HCT116 (cell line): ENCODE measurements around the gene SERPINB6. TPM values are rescaled to one million over a fixed set of nuclear protein-coding genes. Genes with fewer than 3 reads are reported as not detected.

ENCODE experiments used
- ATAC-seq: fragments of 200-7000 bp; cut with Tn5 transposase; 2 replicates; pipeline ENCODE4 v1.9.1; 2020; ENCODE audit warnings: mild to moderate bottlenecking, moderate library complexity
- BruUV-seq: library from RNA; stranded (reverse); fragments of 400-500 nt; replicated peaks from 2 replicates; lab custom pipeline; 2021; lab: Mats Ljungman, UMichigan
- CTCF ChIA-PET: fragments of 300-600 bp; sonication (Branson Sonifier 250); formaldehyde crosslinking; loops from one replicate; lab custom pipeline; 2021; ENCODE audit warnings: antibody characterized with exemption; lab: Charles Lee
- POLR2A ChIA-PET: fragments of 300-600, 350-600 bp; sonication (Branson Sonifier 250); formaldehyde crosslinking; loops from one replicate; lab custom pipeline; 2021; ENCODE audit warnings: antibody characterized with exemption; lab: Charles Lee
- RAD21 ChIA-PET, 2 experiments: fragments of 300-600 bp; sonication (Branson Sonifier 250); formaldehyde crosslinking; loops; one replicate each; lab custom pipeline; 2023; ENCODE audit warnings: low total read pairs in 2 of 2; ENCODE audit not compliant: uncharacterized antibody in 2 of 2, unreplicated experiment in 2 of 2, low non-redundant PET in 1 of 2; lab: Charles Lee
- DNase-seq: peaks from one replicate; pipeline ENCODE4 v3.0.0-alpha.2; 2010; ENCODE audit warnings: low read depth, low spot score
- H2AFZ ChIP-seq: fragments of 200-600 bp; shearing (Covaris generic), sonication (generic); 2 replicates; pipeline ENCODE4 v1.6.1; 2017; ENCODE audit warnings: low read depth, mixed run types, mixed read lengths, antibody characterized with exemption, low read length; ENCODE audit not compliant: poor library complexity, severe bottlenecking
- H3K27ac ChIP-seq: 2 replicates; pipeline ENCODE4 v1.5.1; 2012; ENCODE audit warnings: low read depth, low read length
- H3K27me3 ChIP-seq: fragments of 200-600 bp; sonication (generic); 2 replicates; pipeline ENCODE4 v1.6.1; 2016; ENCODE audit warnings: mixed run types, low read length, mixed read lengths; ENCODE audit not compliant: insufficient read depth
- H3K36me3 ChIP-seq, 2 experiments: fragments of 200-500 bp in 1 of 2; fragments of 200-600 bp in 1 of 2; sonication (Bioruptor generic) in 1 of 2; sonication (generic) in 1 of 2; 2 replicates each; pipeline versions ENCODE4 v1.5.1 to v1.6.1; 2014 to 2016; ENCODE audit warnings: low read length in 2 of 2, inconsistent platforms in 1 of 2, mixed read lengths in 1 of 2, mixed run types in 1 of 2; ENCODE audit not compliant: insufficient read depth in 2 of 2, control insufficient read depth in 1 of 2
- H3K4me1 ChIP-seq, 2 experiments: fragments of 200-600 bp in 1 of 2; sonication (generic) in 1 of 2; 2 replicates each; pipeline versions ENCODE4 v1.5.1 to v1.6.1; 2012 to 2017; ENCODE audit warnings: low read length in 2 of 2, inconsistent platforms in 1 of 2, mild to moderate bottlenecking in 1 of 2, mixed read lengths in 1 of 2, mixed run types in 1 of 2, moderate library complexity in 1 of 2; ENCODE audit not compliant: insufficient read depth in 2 of 2, control insufficient read depth in 1 of 2
- H3K4me2 ChIP-seq: fragments of 200-600 bp; sonication (generic); 2 replicates; pipeline ENCODE4 v1.6.1; 2017; ENCODE audit warnings: mixed run types, low read length, mixed read lengths
- H3K4me3 ChIP-seq, 2 experiments: fragments of 200-600 bp in 1 of 2; sonication (generic) in 1 of 2; replicated peaks in 1 of 2; 2 replicates each; pipeline ENCODE4 v1.5.1; 2011 to 2016; ENCODE audit warnings: low read length in 2 of 2, control low read depth in 1 of 2, low read depth in 1 of 2, mild to moderate bottlenecking in 1 of 2, mixed read lengths in 1 of 2, mixed run types in 1 of 2
- H3K79me2 ChIP-seq: fragments of 200-600 bp; sonication (generic); 2 replicates; pipeline ENCODE4 v1.6.1; 2017; ENCODE audit warnings: mild to moderate bottlenecking, mixed run types, low read length, moderate library complexity, mixed read lengths; ENCODE audit not compliant: insufficient read depth
- H3K9ac ChIP-seq: fragments of 200-600 bp; sonication (generic); 2 replicates; pipeline ENCODE4 v1.6.1; 2016; ENCODE audit warnings: low read length, mixed read lengths
- H3K9me2 ChIP-seq: fragments of 200-600 bp; sonication (generic), shearing (Covaris generic); 2 replicates; pipeline ENCODE4 v1.6.1; 2017; ENCODE audit warnings: mixed run types, mild to moderate bottlenecking, moderate library complexity; ENCODE audit not compliant: insufficient read depth
- H3K9me3 ChIP-seq, 2 experiments: fragments of 200-500 bp in 1 of 2; fragments of 200-600 bp in 1 of 2; sonication (Bioruptor generic) in 1 of 2; sonication (generic) in 1 of 2; 2 replicates each; pipeline ENCODE4 v1.6.1; 2014 to 2017; ENCODE audit warnings: low read length in 2 of 2, mixed read lengths in 2 of 2, inconsistent platforms in 1 of 2, low read depth in 1 of 2, mild to moderate bottlenecking in 1 of 2, mixed run types in 1 of 2, moderate library complexity in 1 of 2; ENCODE audit not compliant: control insufficient read depth in 1 of 2, insufficient read depth in 1 of 2
- H4K20me1 ChIP-seq: fragments of 200-600 bp; sonication (generic), shearing (Covaris generic); 2 replicates; pipeline ENCODE4 v1.6.1; 2017; ENCODE audit warnings: mixed run types, mild to moderate bottlenecking, moderate library complexity; ENCODE audit not compliant: insufficient read depth
- CBX3 ChIP-seq: IDR thresholded peaks from 2 replicates; pipeline ENCODE4 v1.6.1; 2012; ENCODE audit warnings: low read depth
- CEBPB ChIP-seq: IDR thresholded peaks from 2 replicates; pipeline ENCODE4 v1.6.1; 2012; ENCODE audit warnings: low read depth
- EGR1 ChIP-seq: IDR thresholded peaks from 2 replicates; pipeline ENCODE4 v1.6.1; 2012; ENCODE audit warnings: low read depth
- EZH2 ChIP-seq: fragments of 200-600 bp; sonication (generic); IDR thresholded peaks from 2 replicates; pipeline ENCODE4 v1.6.1; 2017; ENCODE audit warnings: antibody characterized with exemption, mixed run types
- FOSL1 ChIP-seq: IDR thresholded peaks from 2 replicates; pipeline ENCODE4 v1.6.1; 2012; ENCODE audit warnings: low read depth
- JUND ChIP-seq: IDR thresholded peaks from 2 replicates; pipeline ENCODE4 v1.6.1; 2012
- POLR2A ChIP-seq: IDR thresholded peaks from 2 replicates; pipeline ENCODE4 v1.7.0; 2011; ENCODE audit warnings: borderline replicate concordance; ENCODE audit not compliant: insufficient read depth, insufficient read length; ENCODE audit errors: extremely low read depth
- RAD21 ChIP-seq: IDR thresholded peaks from 2 replicates; pipeline ENCODE4 v1.6.1; 2012; ENCODE audit warnings: low read depth, mild to moderate bottlenecking
- SIN3A ChIP-seq: IDR thresholded peaks from 2 replicates; pipeline ENCODE4 v1.6.1; 2012; ENCODE audit warnings: low read depth
- SP1 ChIP-seq: IDR thresholded peaks from 2 replicates; pipeline ENCODE4 v1.6.1; 2012; ENCODE audit warnings: low read depth
- SRF ChIP-seq: IDR thresholded peaks from 2 replicates; pipeline ENCODE4 v1.6.1; 2012; ENCODE audit warnings: low read depth
- TCF7L2 ChIP-seq: IDR thresholded peaks from 2 replicates; pipeline ENCODE4 v1.7.0; 2011; ENCODE audit warnings: borderline replicate concordance, inconsistent platforms; ENCODE audit not compliant: insufficient read depth, insufficient read length; ENCODE audit errors: extremely low read depth
- YY1 ChIP-seq: IDR thresholded peaks from 2 replicates; pipeline ENCODE4 v1.6.1; 2011; ENCODE audit warnings: low read length, low read depth, moderate library complexity, mild to moderate bottlenecking; ENCODE audit not compliant: insufficient replicate concordance; ENCODE audit errors: extremely low read depth
- ZFX ChIP-seq: fragments of 450-650 bp; IDR thresholded peaks from 2 replicates; pipeline ENCODE4 v1.6.1; 2017
- ZNF274 ChIP-seq: fragments of 200-500 bp; sonication (Bioruptor generic); IDR thresholded peaks from 2 replicates; pipeline ENCODE4 v1.6.1; 2014; ENCODE audit warnings: mild to moderate bottlenecking, low read depth, low read length, inconsistent platforms
- intact Hi-C: fragments of 100-400 bp; cut with micrococcal nuclease; formaldehyde crosslinking; loops from 2 replicates; pipeline ENCODE4 v1.10.0; 2022
- total RNA-seq: library from RNA; stranded (reverse); gene quantifications from one replicate; pipeline ENCODE4 v1.2.1, GENCODE V29; 2021; ENCODE audit not compliant: unreplicated experiment
- TF ChIP-seq, protein P1 (sequence below): IDR thresholded peaks from 2 replicates; pipeline ENCODE4 v1.6.1; 2011; ENCODE audit warnings: mild to moderate bottlenecking, low read length, moderate library complexity; ENCODE audit not compliant: insufficient replicate concordance; ENCODE audit errors: extremely low read depth
- TF ChIP-seq, protein P2 (sequence below), 3 experiments: fragments of 200-600 bp in 1 of 3; sonication (generic) in 1 of 3; IDR thresholded peaks in 2 of 3; conservative IDR thresholded peaks in 1 of 3; 2 replicates each; pipeline ENCODE4 v1.5.1; 2012 to 2017; ENCODE audit warnings: low read depth in 2 of 3, low read length in 2 of 3, antibody characterized with exemption in 1 of 3, borderline replicate concordance in 1 of 3, control low read depth in 1 of 3, mild to moderate bottlenecking in 1 of 3, mixed read lengths in 1 of 3, mixed run types in 1 of 3, moderate library complexity in 1 of 3; ENCODE audit not compliant: insufficient read depth in 1 of 3
- TF ChIP-seq, protein P3 (sequence below): IDR thresholded peaks from 2 replicates; pipeline ENCODE4 v1.6.1; 2012
- TF ChIP-seq, protein P4 (sequence below): IDR thresholded peaks from 2 replicates; pipeline ENCODE4 v1.6.1; 2012; ENCODE audit warnings: low read depth

SERPINB6 gene
- total RNA-seq, 1 experiment from 2014 or later = 103 TPM

DNA sequence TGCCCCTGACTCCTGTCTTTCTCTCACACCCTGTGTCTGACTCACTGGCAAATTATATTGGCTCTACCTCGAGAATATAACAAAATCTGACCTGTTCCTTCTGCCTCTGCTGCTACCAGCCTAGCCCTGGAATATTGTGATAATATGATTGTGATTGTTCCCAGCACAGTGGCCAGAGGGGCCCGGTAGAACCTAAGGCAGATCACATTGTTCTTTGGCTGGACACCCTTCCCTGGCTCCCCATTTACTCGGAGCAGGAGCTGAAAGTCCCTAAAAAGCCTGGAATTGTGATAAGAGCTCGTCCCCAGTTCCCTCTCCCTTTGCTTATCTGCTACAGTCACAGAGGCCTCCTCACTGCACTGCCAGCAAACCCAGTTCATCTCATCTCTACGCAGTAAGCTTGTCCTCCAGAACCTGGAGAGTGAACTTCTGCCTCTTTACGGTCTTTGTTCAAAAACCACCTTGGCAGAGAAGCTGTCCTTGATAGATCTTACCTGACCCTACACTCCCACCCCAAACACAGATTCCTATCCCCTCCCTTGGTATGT lies 21.8 kb downstream of the SERPINB6 start (continued):
- TF ChIP-seq TCF7L2 = no peak
- no peak for TF ChIP-seq RAD21
- no peak for TF ChIP-seq FOSL1

DNA sequence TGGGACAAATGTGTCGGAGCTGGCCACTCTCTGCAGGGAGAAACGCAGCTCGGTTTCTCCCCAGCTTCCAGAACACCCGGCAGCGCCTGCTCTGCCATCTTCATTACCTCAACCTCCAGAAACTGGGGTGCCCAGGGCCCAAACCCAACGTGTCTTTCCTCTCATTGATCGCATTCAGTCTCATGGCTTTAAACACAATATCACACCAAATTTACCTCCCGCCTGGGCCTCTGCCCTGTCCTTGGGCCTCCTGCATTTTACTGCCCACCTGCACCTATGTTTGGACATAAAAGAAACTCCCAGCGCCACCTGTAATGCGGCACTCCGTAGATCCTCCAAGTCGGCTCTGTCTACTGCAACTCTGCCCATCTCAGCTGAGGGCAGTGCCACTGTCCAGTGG lies 22.2 kb downstream of the SERPINB6 start:
- Histone ChIP-seq H4K20me1 (no peaks in the 10 kb centered on the region), H3K4me1 (peaks cover 10 to 18% of the 10 kb centered on the region in 2 experiments), H3K9me2 (no peaks in the 10 kb centered on the region), H3K27ac (no peak overlapping the region), H3K4me3 (no peak overlapping the region), H3K79me2 (no peaks in the 10 kb centered on the region), H3K9me3 (no peaks in the 10 kb centered on the region), H2AFZ (no peak overlapping the region), H3K36me3 (peaks cover 5 to 17% of the 10 kb centered on the region in 2 experiments; a peak in 3 of 4 replicates), H3K9ac (no peak overlapping the region), H3K27me3 (no peaks in the 10 kb centered on the region), H3K4me2 (no peak overlapping the region)
- ChIA-PET CTCF (no interaction called here), POLR2A (no interaction called here), RAD21 (no interaction called here)
- ATAC-seq = no peak
- TF ChIP-seq POLR2A = no peak
- TF ChIP-seq EGR1 = no peak
- TF ChIP-seq, protein P1, sequence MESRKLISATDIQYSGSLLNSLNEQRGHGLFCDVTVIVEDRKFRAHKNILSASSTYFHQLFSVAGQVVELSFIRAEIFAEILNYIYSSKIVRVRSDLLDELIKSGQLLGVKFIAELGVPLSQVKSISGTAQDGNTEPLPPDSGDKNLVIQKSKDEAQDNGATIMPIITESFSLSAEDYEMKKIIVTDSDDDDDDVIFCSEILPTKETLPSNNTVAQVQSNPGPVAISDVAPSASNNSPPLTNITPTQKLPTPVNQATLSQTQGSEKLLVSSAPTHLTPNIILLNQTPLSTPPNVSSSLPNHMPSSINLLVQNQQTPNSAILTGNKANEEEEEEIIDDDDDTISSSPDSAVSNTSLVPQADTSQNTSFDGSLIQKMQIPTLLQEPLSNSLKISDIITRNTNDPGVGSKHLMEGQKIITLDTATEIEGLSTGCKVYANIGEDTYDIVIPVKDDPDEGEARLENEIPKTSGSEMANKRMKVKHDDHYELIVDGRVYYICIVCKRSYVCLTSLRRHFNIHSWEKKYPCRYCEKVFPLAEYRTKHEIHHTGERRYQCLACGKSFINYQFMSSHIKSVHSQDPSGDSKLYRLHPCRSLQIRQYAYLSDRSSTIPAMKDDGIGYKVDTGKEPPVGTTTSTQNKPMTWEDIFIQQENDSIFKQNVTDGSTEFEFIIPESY = no peak
- no peak for TF ChIP-seq ZNF274
- TF ChIP-seq, protein P2, sequence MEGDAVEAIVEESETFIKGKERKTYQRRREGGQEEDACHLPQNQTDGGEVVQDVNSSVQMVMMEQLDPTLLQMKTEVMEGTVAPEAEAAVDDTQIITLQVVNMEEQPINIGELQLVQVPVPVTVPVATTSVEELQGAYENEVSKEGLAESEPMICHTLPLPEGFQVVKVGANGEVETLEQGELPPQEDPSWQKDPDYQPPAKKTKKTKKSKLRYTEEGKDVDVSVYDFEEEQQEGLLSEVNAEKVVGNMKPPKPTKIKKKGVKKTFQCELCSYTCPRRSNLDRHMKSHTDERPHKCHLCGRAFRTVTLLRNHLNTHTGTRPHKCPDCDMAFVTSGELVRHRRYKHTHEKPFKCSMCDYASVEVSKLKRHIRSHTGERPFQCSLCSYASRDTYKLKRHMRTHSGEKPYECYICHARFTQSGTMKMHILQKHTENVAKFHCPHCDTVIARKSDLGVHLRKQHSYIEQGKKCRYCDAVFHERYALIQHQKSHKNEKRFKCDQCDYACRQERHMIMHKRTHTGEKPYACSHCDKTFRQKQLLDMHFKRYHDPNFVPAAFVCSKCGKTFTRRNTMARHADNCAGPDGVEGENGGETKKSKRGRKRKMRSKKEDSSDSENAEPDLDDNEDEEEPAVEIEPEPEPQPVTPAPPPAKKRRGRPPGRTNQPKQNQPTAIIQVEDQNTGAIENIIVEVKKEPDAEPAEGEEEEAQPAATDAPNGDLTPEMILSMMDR (IDR thresholded peaks at IDR 0.05 in 2 of 3, conservative IDR thresholded peaks at IDR 0.05 in 1 of 3; ENCODE audit: borderline replicate concordance in 1 of 3, insufficient read depth in 1 of 3, low read depth in 2 of 3, low read length in 2 of 3) = no peak
- no peak for TF ChIP-seq CBX3
- no peak for TF ChIP-seq TCF7L2
- no peak for TF ChIP-seq JUND
- no peak for TF ChIP-seq SRF
- no peak for TF ChIP-seq SP1
- no peak for TF ChIP-seq ZFX
- TF ChIP-seq, protein P3, sequence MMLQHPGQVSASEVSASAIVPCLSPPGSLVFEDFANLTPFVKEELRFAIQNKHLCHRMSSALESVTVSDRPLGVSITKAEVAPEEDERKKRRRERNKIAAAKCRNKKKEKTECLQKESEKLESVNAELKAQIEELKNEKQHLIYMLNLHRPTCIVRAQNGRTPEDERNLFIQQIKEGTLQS = no peak
- no peak for TF ChIP-seq CEBPB
- TF ChIP-seq YY1 = no peak
- no peak for TF ChIP-seq FOSL1
- TF ChIP-seq, protein P4, sequence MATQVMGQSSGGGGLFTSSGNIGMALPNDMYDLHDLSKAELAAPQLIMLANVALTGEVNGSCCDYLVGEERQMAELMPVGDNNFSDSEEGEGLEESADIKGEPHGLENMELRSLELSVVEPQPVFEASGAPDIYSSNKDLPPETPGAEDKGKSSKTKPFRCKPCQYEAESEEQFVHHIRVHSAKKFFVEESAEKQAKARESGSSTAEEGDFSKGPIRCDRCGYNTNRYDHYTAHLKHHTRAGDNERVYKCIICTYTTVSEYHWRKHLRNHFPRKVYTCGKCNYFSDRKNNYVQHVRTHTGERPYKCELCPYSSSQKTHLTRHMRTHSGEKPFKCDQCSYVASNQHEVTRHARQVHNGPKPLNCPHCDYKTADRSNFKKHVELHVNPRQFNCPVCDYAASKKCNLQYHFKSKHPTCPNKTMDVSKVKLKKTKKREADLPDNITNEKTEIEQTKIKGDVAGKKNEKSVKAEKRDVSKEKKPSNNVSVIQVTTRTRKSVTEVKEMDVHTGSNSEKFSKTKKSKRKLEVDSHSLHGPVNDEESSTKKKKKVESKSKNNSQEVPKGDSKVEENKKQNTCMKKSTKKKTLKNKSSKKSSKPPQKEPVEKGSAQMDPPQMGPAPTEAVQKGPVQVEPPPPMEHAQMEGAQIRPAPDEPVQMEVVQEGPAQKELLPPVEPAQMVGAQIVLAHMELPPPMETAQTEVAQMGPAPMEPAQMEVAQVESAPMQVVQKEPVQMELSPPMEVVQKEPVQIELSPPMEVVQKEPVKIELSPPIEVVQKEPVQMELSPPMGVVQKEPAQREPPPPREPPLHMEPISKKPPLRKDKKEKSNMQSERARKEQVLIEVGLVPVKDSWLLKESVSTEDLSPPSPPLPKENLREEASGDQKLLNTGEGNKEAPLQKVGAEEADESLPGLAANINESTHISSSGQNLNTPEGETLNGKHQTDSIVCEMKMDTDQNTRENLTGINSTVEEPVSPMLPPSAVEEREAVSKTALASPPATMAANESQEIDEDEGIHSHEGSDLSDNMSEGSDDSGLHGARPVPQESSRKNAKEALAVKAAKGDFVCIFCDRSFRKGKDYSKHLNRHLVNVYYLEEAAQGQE = no peak
- no peak for TF ChIP-seq EZH2
- TF ChIP-seq SIN3A = no peak
- BruUV-seq = no TSS peak
- intact Hi-C loops = no loop called here
- DNase-seq = no peak
